ENCODE results near the gene PTPRG.
A peak's percentile ranks its signal among the peaks of the same experiment; 100 is the strongest.

The PTPRG gene

GRCh38 chr3:62164746-62165145 is 603.4 kb downstream of the PTPRG start:
- DNase-seq, result peak in 1 of 14 donors; percentile 34

GRCh38 chr3:62167566-62168262 is 606.3 kb downstream of the PTPRG start:
- peak in 1 of 14 donors; percentile 36 for DNase-seq

DNA sequence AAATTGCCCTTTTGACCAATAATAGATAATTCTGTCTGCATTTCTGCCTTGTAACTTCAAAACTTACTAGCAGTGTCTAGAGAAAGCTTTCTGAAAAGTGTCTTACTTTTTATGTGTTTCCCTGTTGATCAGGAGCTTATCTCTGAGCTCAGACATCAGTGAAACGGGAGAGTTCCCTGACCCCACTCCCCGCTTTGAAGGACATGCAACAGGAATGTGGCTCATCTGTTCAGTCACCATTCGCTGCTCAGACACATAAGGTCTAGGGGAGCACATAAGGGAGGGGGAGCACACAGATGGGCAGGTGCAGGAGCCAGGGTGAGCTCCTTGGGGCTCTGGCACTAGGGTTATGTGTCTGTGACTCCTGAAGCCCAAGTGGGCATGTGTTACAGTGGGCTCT is 607.0 kb downstream of the PTPRG start:
- no peak for DNase-seq

GRCh38 chr3:62169906-62170660 is 608.7 kb downstream of the PTPRG start:
- DNase-seq, result no peak

DNA sequence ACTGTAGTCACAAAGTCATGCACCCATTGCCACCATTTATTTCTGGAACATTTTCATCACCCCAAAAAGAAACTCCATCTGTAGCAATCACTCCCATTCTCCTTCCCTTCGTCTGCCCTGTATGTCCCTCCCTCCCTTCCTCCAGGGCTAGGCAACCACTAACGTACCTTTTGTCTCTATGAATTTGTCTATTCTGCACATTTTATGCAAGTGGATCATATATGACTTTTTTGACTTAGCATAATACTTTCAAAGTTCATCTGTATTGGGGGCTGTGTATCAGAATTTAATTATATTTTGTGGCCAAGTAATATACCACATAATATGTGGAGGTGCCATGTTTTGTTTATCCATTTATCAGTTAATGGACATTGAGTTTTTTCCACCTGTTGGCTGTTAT is 610.4 kb downstream of the PTPRG start:
- DNase-seq, result no peak

DNA sequence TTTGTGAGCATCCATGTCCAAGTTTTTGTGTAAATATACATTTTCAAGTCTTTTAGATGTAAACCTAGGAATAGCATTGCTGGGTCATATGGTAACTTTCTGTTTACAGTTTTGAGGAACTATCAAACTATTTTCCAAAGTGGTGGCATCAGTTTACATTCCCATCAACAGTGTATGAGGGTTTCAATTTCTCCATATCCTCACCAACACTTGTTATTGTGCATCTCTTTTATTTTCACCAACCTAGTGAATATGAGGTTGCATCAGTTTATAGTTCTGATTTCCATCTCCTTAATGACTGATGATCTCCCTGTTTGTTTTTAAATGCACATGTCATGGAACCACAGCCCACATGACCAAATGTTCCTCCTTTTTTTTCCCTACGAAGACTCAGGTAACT is 610.8 kb downstream of the PTPRG start:
- DNase-seq, result no peak

GRCh38 chr3:62173939-62174515 is 612.7 kb downstream of the PTPRG start:
- no peak for DNase-seq

GRCh38 chr3:62175161-62175560 is 613.8 kb downstream of the PTPRG start:
- no peak for DNase-seq

- DNase-seq, result no peak
These were observed 616.7 kb downstream of the PTPRG start for GRCh38 chr3:62178032-62178431.

- DNase-seq, result no peak
These were observed 617.6 kb downstream of the PTPRG start for GRCh38 chr3:62178739-62179600.

- no peak for DNase-seq
These were observed 619.1 kb downstream of the PTPRG start for GRCh38 chr3:62180514-62180913.

DNA sequence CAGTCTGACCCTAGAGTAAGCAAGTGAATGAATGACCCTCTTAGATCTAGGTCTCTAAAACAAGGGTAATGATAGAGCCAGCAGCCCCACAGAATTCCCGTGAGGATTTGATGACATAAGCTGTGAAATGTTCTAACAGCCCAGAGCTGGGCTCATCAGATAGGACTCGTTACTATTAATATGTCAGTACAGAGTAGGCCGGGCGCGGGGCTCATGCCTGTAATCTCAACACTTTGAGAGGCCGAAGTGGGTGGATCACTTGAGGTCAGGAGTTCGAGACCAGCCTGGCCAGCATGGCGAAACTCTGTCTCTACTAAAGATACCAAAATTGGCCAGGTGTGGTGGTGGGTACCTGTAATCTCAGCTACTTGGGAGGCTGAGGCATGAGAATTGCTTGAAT is 621.7 kb downstream of the PTPRG start:
- no peak for DNase-seq

DNA sequence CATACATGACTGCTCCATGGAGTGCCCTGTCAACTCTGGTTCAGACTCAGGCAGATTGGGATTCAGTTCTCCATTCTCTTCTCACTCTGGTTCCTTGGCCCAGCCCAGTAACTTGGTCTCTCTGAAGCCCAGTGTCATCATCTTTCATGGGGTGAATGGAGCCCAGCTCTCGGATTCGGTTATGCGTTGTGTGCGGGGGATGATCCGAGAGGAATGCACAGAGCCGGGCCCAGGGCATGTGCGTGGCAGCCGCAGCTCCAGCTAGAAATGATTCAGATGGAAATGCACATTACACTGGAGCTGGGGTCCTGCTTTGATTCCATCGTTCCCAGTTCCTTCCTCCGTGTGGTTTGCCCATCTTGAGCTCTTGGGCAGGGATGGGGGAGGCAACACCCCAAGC is 622.6 kb downstream of the PTPRG start:
- DNase-seq, result no peak

DNA sequence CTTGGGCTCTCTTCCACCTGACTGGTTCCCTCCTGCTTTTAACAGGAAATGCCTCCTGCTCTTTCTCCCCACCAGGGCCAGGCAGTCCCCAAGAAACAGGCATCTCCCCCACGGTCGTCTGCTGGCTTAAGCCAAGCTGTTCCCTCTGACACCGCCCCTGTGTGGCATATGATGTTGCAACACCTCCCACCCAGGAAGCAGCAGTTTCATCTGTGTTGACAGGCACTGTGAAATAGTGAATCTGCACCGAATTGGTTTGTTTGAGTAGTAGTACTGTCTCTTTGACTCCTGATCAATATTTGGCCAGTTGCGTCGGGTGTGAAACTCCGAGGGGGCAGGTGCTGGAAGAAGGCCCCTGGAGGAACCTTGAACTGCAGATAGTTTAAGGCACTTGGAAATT is 623.2 kb downstream of the PTPRG start:
- no peak for DNase-seq

GRCh38 chr3:62187022-62187431 is 625.7 kb downstream of the PTPRG start:
- DNase-seq, result no peak

DNA sequence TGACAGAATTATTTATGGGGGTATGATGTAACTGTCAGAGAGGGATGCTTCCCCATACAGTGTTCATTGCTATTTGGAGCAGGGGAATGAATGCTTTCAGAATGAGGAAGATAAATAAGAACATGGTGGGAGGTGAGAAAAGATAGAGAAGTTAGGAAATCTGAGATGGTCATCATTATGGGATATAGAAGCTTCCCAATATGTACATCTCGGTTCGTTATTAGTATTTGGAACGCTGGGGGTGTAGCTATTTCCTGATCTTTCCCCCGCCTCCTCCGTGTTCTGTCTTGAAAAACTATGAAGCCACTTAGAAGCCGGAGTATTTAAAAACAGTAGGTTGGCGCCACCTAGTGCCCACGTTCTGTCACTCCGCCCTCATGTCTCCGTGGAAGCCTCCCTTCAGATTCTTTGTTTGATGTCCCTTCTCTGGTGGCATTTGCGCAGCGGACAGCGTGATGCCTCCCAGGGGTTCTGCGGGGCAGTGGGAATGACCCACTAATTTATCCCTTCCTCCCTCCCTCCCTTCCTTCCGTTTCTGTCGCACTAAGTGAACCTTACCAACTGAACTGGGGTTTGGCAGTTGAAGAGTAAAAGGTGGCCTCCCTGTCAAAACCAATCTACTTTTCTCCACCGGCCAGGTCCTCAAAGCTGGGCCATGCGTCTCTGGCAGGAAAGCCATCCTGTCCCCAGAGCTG is 627.5 kb downstream of the PTPRG start:
- peak in 11 of 14 donors; percentile 10 to 53 (median 35) for DNase-seq

DNA sequence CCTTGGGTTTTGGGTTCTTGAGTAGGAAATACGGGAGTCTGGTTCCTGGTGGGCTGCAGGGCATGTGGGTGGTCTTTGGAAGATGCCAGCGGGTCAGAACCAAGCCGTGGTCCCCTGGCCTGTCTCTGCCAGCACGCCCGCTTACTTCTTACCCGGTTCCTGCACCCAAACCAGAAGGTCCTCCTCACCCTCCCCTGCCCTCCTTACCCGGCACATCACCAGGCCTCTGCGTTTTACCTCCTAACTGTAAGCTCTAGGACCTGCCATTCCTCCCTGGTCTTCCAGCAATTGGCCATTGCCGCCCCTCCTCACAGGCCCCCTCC is 628.0 kb downstream of the PTPRG start:
- no peak for DNase-seq

- no peak for DNase-seq
These were observed 631.5 kb downstream of the PTPRG start for GRCh38 chr3:62192891-62193290.

GRCh38 chr3:62193586-62194345 is 632.4 kb downstream of the PTPRG start:
- no peak for DNase-seq

DNA sequence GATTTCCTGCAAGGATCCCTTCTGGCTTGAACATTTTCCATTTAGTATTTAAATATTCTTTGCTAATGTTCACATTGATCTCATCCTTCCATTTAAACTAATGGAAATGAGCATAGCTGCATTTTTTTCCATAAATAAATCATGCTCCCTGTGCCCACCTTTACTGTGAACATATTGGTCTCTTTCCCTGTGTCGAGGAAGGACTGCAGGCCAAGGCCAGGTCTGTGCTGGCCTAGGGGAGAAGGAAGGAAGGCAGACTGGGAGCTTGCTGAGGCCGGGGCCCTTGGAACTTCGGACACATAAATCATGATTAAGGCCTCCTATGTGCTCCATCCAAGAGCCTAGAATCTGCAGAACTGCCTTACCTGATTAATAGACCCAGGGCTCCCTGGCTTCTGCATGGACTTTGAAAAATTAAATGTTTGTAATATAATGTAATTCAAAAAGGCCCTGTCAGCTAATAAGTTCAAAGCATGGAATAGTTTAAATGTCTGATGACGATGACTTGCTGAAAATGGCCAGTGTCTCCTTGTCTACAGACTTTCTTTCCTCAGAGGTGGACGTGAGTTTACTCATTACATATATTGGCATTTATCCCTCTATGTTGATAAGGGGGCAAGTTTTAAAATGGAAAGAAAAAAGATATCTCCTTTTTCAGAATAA is 636.1 kb downstream of the PTPRG start:
- no peak for DNase-seq

- DNase-seq, result no peak
These were observed 637.8 kb downstream of the PTPRG start for GRCh38 chr3:62199126-62199525.
